HuH-7.5 (cell line): Measurements from ENCODE around the gene ERI3.

Source experiments
- DNase-seq: peaks from one replicate; pipeline ENCODE4 v3.0.0; 2011; ENCODE audit warnings: low spot score

Gene ERI3

GRCh38 chr1:44262414-44262813 is 92.6 kb downstream of the ERI3 start:
- no peak for DNase-seq

GRCh38 chr1:44261962-44262361 is 93.1 kb downstream of the ERI3 start:
- DNase-seq, result no peak

GRCh38 chr1:44261171-44261817 is 93.8 kb downstream of the ERI3 start:
- no peak for DNase-seq

GRCh38 chr1:44260792-44261170 is 94.3 kb downstream of the ERI3 start:
- no peak for DNase-seq

GRCh38 chr1:44259090-44259489 is 96.0 kb downstream of the ERI3 start:
- no peak for DNase-seq

- no peak for DNase-seq
Measured at GRCh38 chr1:44256762-44257554, 98.1 kb downstream of the ERI3 start.

GRCh38 chr1:44254392-44254910 is 100.6 kb downstream of the ERI3 start:
- DNase-seq, result no peak

GRCh38 chr1:44251989-44252671 is 102.9 kb downstream of the ERI3 start:
- no peak for DNase-seq

GRCh38 chr1:44251486-44251885 is 103.6 kb downstream of the ERI3 start:
- DNase-seq, result no peak

- DNase-seq, result no peak
Measured at GRCh38 chr1:44250068-44250781, 104.8 kb downstream of the ERI3 start.

- no peak for DNase-seq
Measured at GRCh38 chr1:44249543-44249942, 105.5 kb downstream of the ERI3 start.

- no peak for DNase-seq
Measured at GRCh38 chr1:44246806-44247205, 108.3 kb downstream of the ERI3 start.

GRCh38 chr1:44244986-44245385 is 110.1 kb downstream of the ERI3 start:
- DNase-seq, result no peak

- no peak for DNase-seq
Measured at GRCh38 chr1:44243782-44244495, 111.1 kb downstream of the ERI3 start.

- DNase-seq, result no peak
Measured at GRCh38 chr1:44242746-44243145, 112.3 kb downstream of the ERI3 start.

GRCh38 chr1:44240802-44241671 is 114.0 kb downstream of the ERI3 start:
- no peak for DNase-seq

GRCh38 chr1:44239961-44240371 is 115.1 kb downstream of the ERI3 start:
- no peak for DNase-seq

GRCh38 chr1:44239331-44239960 is 115.6 kb downstream of the ERI3 start:
- no peak for DNase-seq

GRCh38 chr1:44238660-44239059 is 116.4 kb downstream of the ERI3 start:
- no peak for DNase-seq
